ENCODE data around the gene PAFAH1B2.
A peak's percentile ranks its signal among the peaks of the same experiment; 100 is the strongest.

The PAFAH1B2 gene

DNA sequence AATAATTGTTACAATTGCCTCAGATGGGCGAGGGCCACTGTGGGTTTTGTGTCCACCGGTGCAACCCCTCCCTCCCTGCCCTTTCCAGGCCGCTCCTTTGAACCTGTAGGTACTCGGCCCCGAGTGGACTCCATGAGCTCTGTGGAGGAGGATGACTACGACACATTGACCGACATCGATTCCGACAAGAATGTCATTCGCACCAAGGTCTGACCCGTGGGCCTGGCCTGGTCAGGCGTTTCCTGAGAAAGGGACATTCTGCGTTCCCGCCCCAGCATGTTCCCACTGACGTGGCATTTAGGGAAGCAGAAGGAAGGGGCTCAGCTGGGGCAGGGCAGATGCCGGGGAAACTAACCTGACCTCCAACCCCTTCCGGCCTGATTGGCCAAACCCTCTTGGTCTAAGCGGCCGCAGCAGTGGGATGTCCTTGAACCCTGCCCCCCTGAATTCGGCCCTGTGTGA is 44.6 kb downstream of the PAFAH1B2 start:
- DNase-seq (ENCODE audit: low read depth), result no peak

GRCh38 chr11:117189191-117189940 is 45.3 kb downstream of the PAFAH1B2 start:
- no peak for DNase-seq (ENCODE audit: low read depth)

DNA sequence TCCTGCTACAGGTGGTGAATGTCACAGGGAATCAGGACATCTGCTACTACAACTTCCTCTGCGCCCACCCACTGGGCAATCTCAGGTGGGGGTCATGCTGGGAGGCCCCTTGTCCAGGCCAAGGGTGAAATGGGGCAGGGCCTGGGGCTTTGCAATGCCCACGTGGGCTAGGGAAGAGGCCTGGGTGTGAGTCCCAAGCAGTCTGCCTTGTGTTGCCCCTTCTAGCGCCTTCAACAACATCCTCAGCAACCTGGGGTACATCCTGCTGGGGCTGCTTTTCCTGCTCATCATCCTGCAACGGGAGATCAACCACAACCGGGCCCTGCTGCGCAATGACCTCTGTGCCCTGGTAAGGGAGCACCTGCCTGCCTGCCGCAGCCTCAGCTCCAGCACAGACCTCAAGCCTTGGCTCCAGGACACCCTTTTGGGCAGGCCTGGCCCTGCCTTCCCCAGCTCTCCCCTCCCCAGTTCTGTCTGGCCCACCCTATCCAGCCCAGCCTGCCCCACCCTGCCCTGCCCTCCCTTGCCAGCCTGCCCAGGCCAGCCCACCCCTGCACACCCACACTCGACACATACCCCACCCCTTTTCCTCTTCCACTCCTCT is 46.0 kb downstream of the PAFAH1B2 start:
- no peak for DNase-seq (ENCODE audit: low read depth)

- no peak for DNase-seq (ENCODE audit: low read depth)
These were observed 47.8 kb downstream of the PAFAH1B2 start for GRCh38 chr11:117191680-117192400.

GRCh38 chr11:117192401-117192875 is 48.4 kb downstream of the PAFAH1B2 start:
- no peak for DNase-seq (ENCODE audit: low read depth)

DNA sequence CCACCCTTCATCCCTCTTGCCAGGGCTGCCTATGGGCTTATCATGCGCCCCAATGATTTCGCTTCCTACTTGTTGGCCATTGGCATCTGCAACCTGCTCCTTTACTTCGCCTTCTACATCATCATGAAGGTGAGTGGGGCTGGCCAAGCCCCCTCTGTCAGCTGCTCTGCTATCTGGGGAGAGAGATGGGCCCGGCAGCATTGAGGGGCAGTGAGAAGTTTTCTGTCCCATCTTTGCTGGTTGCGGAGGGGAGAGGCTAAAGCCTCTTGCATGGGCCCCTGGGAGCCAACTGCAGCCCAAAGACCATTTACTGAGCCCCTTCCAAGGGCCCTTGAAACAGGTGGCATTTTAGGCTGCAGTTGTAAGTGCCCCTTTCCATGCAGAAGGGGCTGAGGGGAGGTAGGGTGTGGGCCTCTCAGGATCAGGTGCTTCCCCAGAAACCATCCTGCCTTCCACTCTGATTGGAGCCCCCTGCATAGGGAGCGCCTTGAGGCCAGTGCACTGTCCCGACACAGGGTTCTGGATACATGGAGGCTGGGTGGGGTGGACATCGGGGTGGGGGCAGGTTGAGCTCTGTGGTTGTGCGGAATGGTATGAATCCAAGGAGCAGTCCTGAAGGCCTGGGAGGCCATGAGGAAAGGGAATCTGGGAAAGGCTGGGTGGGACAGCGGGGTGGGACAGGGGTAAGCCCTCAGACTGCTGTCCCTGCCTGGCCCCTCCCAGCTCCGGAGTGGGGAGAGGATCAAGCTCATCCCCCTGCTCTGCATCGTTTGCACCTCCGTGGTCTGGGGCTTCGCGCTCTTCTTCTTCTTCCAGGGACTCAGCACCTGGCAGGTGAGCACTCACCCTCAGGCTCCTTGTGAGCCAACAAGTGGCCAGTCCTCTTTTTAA is 49.3 kb downstream of the PAFAH1B2 start:
- no peak for DNase-seq (ENCODE audit: low read depth)

GRCh38 chr11:117194267-117194666 is 50.2 kb downstream of the PAFAH1B2 start:
- no peak for DNase-seq (ENCODE audit: low read depth)

DNA sequence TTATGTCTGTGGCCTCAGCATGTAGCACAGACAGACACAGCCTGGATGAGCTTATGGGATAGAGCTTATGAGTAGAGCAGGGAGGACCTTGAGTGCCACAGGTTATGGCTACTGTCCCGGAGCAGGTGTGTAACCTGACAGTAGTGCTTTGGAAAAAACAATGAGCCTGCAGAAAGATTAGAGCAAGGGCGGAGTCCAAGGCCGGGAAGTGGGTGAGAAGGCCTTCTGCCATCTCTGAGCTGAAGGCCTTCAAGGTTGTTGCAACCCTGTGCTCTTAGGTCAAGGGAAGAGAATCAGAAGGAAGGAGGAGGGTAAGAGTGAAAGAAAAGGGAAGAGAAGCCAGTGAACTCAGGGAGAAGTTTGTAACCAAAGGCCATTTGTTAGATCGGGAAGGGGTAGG is 51.2 kb downstream of the PAFAH1B2 start:
- DNase-seq (ENCODE audit: low read depth), result no peak

DNA sequence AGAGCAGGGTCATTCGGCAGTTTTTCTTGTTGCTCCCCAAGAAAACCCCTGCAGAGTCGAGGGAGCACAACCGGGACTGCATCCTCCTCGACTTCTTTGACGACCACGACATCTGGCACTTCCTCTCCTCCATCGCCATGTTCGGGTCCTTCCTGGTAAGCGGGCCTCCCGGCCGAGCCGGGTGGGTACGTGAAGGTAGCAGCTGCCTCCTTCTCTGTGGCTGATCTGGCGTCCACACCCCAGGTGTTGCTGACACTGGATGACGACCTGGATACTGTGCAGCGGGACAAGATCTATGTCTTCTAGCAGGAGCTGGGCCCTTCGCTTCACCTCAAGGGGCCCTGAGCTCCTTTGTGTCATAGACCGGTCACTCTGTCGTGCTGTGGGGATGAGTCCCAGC is 51.7 kb downstream of the PAFAH1B2 start:
- DNase-seq (ENCODE audit: low read depth), result no peak

DNA sequence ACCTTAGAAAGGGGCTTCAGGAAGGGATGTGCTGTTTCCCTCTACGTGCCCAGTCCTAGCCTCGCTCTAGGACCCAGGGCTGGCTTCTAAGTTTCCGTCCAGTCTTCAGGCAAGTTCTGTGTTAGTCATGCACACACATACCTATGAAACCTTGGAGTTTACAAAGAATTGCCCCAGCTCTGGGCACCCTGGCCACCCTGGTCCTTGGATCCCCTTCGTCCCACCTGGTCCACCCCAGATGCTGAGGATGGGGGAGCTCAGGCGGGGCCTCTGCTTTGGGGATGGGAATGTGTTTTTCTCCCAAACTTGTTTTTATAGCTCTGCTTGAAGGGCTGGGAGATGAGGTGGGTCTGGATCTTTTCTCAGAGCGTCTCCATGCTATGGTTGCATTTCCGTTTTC is 52.9 kb downstream of the PAFAH1B2 start:
- DNase-seq (ENCODE audit: low read depth), result no peak

GRCh38 chr11:117197516-117198456 is 53.7 kb downstream of the PAFAH1B2 start:
- no peak for DNase-seq (ENCODE audit: low read depth)

DNA sequence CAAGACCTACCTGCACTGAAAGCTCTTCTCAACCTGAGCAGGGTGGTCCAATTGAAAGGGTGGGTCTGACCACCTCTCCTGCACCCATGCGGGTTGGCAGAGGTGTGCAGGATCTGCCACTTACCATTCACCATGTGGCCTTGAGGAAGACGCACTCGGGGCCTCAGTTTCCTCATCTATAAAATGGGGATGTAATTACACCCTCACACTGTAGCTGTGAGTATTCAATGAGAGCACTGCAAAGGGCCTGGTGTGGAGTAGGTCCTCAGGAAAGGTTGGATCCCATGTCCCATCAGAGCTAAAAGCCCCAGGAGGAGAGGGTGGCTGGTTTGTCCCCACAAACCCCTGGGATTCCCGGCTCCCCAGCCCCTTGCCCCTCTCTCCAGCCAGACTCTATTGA is 54.5 kb downstream of the PAFAH1B2 start:
- no peak for DNase-seq (ENCODE audit: low read depth)

GRCh38 chr11:117199053-117199915 is 55.2 kb downstream of the PAFAH1B2 start, which contains the start of gene TAGLN:
TAGLN (plus strand) TSS chr11:117199370; CDS start chr11:117203014, 3,644 bp downstream.
- peak; percentile 85 for DNase-seq (ENCODE audit: low read depth)

DNA sequence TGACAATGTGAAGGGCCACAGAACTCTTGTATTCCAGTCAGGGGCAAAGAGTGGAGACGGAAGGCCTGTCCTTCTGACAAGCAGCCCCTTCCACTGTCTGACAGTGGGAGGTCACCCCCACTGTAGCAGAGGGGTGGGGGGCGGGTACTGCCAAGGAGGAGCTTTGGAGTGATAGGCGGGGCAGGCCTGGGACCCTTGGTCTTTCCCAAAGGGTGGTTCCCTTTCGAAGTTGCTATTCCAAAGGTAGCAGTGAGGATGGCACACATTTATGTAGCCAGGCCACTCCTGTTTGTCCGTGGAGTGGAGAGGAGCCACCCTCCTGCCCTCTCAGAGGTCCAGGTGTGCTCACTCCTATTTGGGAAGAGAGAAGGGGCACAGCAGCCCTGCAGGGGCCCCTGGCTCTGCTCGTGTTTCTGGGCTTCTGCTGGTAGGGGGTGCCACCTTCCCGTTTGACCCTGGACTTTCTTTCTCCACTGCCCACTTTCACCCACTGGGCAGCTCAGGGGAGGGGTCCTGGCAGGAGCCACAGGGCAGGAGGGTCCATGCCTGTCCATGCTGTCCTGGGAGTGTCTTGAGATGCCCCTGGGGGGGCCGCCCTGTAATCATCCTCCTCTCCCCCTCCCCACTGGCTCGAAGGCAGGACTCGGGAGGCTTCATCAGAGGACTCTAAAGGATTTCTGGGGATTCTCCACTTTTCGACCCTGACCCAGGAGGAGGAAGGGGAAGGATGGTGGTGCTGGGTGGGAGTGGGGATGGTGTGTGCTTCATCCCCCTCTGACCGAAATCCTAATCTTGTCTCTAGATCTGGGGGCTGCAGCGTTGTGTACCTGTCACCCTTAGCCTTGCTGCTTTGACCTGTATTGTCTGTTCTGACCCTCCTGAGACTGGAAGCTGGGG is 56.1 kb downstream of the PAFAH1B2 start:
- no peak for DNase-seq (ENCODE audit: low read depth)

DNA sequence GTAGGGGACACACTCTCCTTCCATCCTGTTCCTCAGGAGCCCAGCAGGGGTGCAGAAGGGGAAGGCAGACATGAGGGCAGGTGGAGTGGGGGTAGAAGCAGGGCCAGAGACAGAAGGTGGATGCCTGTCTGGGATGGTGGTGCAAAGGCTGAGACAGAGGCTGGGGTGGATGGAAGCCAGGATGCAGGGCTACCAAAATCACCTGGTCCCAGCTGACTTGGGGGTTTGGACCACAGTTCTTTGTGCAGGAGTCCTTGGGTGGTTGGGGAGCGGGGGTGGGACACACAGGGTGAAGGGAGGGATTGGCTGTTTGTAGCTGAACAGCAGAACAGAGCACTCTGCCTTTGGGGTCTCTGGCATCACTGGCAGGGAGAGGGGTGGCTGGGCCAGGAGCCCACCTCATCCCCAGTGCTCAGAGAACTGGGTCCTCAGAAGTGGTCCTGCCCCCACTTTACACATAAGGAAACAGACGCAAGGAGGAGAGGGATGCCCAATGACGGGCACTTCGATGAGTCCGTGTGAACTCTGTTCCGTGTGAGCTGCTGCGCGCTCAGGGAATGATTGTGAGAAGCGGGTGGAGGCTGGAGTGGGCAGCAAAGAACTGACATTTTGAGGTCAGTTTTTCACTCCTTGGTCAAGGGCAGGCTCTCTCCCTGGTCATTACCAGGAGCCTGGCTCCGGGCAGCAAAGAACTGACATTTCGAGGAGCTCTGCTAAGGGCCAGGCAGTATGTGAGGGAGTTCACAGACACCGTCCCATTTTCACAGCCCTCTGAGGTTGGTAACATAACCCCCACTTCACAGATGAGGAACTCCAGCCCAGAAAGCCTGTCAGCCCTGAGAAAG is 56.9 kb downstream of the PAFAH1B2 start:
- DNase-seq (ENCODE audit: low read depth), result no peak

DNA sequence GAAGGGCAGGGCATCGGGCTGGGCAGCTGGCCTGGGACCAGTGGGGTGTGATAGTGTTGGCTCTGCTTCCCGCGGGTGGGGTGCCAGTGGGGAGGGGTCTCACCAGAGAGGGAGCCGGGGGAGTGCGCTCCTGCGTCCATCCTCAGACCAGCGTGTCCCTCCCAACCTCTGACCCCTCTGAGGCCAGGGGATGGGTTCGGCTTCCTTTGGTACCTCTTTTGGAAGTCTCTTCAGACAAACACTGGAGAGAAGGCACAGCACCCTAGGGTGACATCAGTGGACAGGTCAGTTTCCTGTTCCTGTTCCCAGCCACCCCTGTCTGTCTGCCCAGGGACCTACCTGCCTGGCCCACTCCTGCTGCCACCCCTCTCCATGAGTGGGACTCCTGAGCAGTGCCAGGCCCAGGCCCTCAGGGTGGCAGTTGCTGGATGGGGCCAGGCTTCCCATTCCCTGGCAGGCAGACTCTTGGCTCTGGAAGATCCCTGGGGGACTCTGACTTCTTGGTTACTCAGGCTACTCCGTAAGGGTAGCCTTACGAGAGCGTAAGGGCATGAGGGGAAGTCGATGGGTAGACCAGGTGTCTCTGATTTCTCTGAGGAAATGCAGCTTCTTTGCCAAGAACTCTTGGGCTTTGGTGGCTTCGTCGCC is 57.7 kb downstream of the PAFAH1B2 start:
- DNase-seq (ENCODE audit: low read depth), result no peak

- DNase-seq (ENCODE audit: low read depth), result no peak
These were observed 58.4 kb downstream of the PAFAH1B2 start for GRCh38 chr11:117202386-117203068.

Measured in GM04503 (cell line).